Transverse colon (tissue), 4 donors: ENCODE data around the gene TRIP11. TPM values are rescaled to one million over a fixed set of nuclear protein-coding genes. Genes with fewer than 3 reads are reported as not detected.

Source experiments
- DNase-seq: peaks from one replicate; pipeline ENCODE4 v3.0.0-alpha.2; 2019
- H3K27ac ChIP-seq, 4 donors: fragments of 200-600 bp; sonication (generic); 2 replicates each; pipeline ENCODE4 v1.5.1; 2016 to 2018; ENCODE audit warnings: inconsistent platforms in 4 of 4
- H3K27me3 ChIP-seq: fragments of 200-600 bp; sonication (generic); 2 replicates; pipeline ENCODE4 v1.5.1; 2017; ENCODE audit warnings: inconsistent platforms
- H3K36me3 ChIP-seq, 4 donors: fragments of 200-600 bp; sonication (generic); 2 replicates each; pipeline ENCODE4 v1.5.1; 2017 to 2019; ENCODE audit warnings: inconsistent platforms in 4 of 4
- H3K4me1 ChIP-seq, 4 donors: fragments of 200-600 bp; sonication (generic); 2 replicates each; pipeline ENCODE4 v1.5.1; 2017 to 2020; ENCODE audit warnings: inconsistent platforms in 4 of 4
- H3K4me3 ChIP-seq, 4 donors: fragments of 200-600 bp; sonication (generic); 1 replicate in 1 of 4; 2 replicates in 3 of 4; pipeline versions ENCODE4 v1.5.1 to v1.6.1; 2017 to 2019; ENCODE audit warnings: inconsistent platforms in 4 of 4
- H3K9me3 ChIP-seq, 2 donors: fragments of 200-600 bp; sonication (generic); 2 replicates each; pipeline ENCODE4 v1.5.1; 2017 to 2019; ENCODE audit warnings: inconsistent platforms in 2 of 2
- EP300 ChIP-seq: sonication (generic); formaldehyde crosslinking; IDR thresholded peaks from one replicate; pipeline ENCODE4 v1.6.1; 2017; ENCODE audit warnings: antibody characterized with exemption, low read depth
- POLR2A ChIP-seq: fragments of 450-650 bp; IDR thresholded peaks from one replicate; pipeline ENCODE4 v1.6.1; 2016; ENCODE audit warnings: antibody characterized with exemption, mild to moderate bottlenecking, moderate library complexity
- POLR2AphosphoS5 ChIP-seq, 3 donors: sonication (generic); formaldehyde crosslinking; IDR thresholded peaks; one replicate each; pipeline ENCODE4 v1.6.1; 2016; ENCODE audit warnings: antibody characterized with exemption in 3 of 3
- WGBS, 2 donors: methylation state at CpG; one replicate each; pipeline ENCODE4 v1.1.5; 2018; ENCODE audit warnings: low coverage in 1 of 2; 5-methylcytosine and 5-hydroxymethylcytosine counted together
- in situ Hi-C, 4 donors: fragments of 200-750 bp; cut with MboI; loops; one replicate each; pipeline versions ENCODE4 v1.15.0 to v1.15.1; 2017; ENCODE audit warnings: low sequenced_read_pairs in 3 of 4, low pct_ligation_motif_present in 1 of 4, low pct_unique_long_range_greater_than_20kb in 1 of 4
- intact Hi-C: fragments of 100-400 bp; cut with DNase I; formaldehyde crosslinking; loops from one replicate; pipeline ENCODE4 v1.15.1; 2023; ENCODE audit warnings: low total_unique reads
- total RNA-seq, 4 donors: library from RNA; depleted of rRNA; stranded (reverse); fragments of >200 nt; gene quantifications; one replicate each; pipeline ENCODE4 v1.1.0, GENCODE V29; 2016
- TF ChIP-seq, protein P1 (sequence below), 5 experiments: fragments of 200-600 bp in 3 of 5; fragments of 450-650 bp in 2 of 5; sonication (generic) in 3 of 5; IDR thresholded peaks; 1 replicate in 2 of 5; 2 replicates in 3 of 5; pipeline ENCODE4 v1.5.1; 2016 to 2017; ENCODE audit warnings: antibody characterized with exemption in 5 of 5, inconsistent platforms in 3 of 5, mild to moderate bottlenecking in 2 of 5, moderate library complexity in 1 of 5

The TRIP11 gene
- total RNA-seq, 4 donors from 2014 or later = 14.2 to 45.6 (median 34.1) TPM

DNA sequence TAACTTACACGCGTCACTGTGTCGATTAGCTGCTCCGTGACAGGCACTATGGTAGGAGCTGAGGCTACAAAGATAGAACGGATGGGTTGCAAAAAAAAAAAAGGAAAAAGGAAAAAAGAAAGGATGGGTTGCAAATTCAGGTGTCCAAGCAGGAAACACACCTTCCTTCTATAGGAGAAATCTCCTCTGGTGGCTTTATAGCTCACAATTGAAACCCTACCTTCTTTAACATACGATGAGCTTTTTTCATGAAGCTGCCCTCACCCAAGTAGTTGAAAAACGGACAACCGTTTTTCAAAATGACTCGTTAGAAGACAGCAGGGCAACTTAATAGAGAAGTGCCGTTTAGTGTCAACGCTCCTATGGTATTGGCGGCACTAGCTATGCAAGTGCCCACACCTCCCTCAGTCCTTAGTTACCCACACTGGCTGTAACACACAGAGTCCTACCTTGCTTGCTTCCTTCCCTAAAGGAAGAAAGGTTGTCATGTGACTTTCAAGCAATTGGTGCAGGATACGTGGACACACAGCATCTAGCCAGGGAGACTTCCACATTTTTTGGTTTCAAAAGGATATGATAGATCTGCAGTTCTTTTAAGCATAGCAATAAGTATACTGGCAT, 682 bp upstream of the TRIP11 start:
- peak overlapping the region; percentile 67 to 93 (median 86) for H3K4me3 ChIP-seq
- intact Hi-C loops = no loop called here
- WGBS, 2 donors = 0% methylated on average over 9 to 13 of the region's 13 CpGs
- peaks cover 9 to 45% (median 28%) of the 10 kb centered on the region in 4 donors for H3K4me1 ChIP-seq
- no peaks in the 10 kb centered on the region for H3K9me3 ChIP-seq
- in situ Hi-C loops = no loop called here
- TF ChIP-seq POLR2A (no peak), POLR2AphosphoS5 (IDR thresholded peaks at IDR 0.05) (peak; percentile 42 to 62 (median 45))
- peak; percentile 37 for DNase-seq
- H3K27ac ChIP-seq = peak overlapping the region; percentile 94 to 98 (median 97)
- no peaks in the 10 kb centered on the region for H3K27me3 ChIP-seq
- no peaks in the 10 kb centered on the region for H3K36me3 ChIP-seq

DNA sequence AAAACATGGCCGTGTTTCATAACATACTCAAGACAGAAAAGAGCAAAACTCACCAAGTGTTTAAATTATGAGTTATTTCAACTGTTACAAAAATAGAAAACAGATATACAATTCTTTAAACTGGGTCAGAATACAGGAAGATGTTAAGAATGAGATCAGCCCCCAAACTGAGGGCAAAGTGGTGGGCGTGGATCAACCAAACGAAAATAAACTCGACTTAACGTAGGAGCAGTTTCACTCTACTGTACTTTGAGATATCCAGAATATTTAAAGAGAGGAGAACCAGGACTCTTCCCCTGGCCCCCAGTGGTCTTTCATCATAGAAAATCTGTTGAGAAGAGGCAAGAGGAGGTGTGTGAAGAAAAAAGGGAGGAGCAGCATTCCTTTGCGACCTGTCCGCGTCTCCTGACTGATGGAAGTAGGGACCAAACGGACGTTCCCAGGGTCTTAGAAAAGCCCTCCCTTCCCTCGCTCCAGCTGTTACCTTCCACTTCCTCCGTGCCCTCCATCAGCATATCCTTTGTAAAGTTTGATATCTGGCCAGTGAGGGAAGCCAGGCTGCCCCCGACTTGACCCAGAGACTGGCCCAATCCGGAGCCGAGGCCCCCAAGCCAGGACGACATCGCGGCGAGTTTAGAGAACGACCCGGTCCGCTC, 668 bp downstream of the TRIP11 start:
- Histone ChIP-seq H3K27me3 (no peaks in the 10 kb centered on the region), H3K9me3 (no peaks in the 10 kb centered on the region), H3K27ac (peak overlapping the region; percentile 94 to 98 (median 97)), H3K36me3 (no peaks in the 10 kb centered on the region), H3K4me3 (peak overlapping the region; percentile 67 to 93 (median 86)), H3K4me1 (peaks cover 9 to 55% (median 36%) of the 10 kb centered on the region in 4 donors)
- DNase-seq = peak; percentile 26
- in situ Hi-C loops (no loop called here), intact Hi-C loops (no loop called here)
- TF ChIP-seq EP300 = no peak
- 0 to 1% methylated on average over 5 to 22 of the region's 22 CpGs for WGBS, 2 donors

DNA sequence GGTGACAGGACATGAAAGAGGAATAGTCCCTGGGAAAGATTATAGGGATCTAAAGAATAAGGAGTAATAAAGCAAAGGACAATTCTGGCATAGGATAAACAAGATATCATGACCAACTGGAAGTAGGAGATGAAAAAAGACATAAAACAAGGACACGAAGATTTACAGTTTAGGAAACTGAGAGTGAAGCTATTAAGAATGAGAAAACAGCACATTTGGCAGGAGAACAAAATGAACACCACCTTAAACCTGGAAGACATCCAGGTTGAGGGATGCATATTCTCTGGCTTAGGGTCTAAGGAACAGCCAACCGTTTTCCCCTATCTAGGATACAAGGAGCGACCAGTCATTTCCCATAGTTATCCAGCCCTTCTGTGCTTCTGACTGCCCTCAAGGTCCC, 1.9 kb downstream of the TRIP11 start:
- no peak overlapping the region for H3K27ac ChIP-seq
- peak overlapping the region in 1 of 4 donors; percentile 93 for H3K4me3 ChIP-seq
- TF ChIP-seq POLR2AphosphoS5 (IDR thresholded peaks at IDR 0.05) (no peak), EP300 (no peak), POLR2A (no peak)
- TF ChIP-seq, protein P1, sequence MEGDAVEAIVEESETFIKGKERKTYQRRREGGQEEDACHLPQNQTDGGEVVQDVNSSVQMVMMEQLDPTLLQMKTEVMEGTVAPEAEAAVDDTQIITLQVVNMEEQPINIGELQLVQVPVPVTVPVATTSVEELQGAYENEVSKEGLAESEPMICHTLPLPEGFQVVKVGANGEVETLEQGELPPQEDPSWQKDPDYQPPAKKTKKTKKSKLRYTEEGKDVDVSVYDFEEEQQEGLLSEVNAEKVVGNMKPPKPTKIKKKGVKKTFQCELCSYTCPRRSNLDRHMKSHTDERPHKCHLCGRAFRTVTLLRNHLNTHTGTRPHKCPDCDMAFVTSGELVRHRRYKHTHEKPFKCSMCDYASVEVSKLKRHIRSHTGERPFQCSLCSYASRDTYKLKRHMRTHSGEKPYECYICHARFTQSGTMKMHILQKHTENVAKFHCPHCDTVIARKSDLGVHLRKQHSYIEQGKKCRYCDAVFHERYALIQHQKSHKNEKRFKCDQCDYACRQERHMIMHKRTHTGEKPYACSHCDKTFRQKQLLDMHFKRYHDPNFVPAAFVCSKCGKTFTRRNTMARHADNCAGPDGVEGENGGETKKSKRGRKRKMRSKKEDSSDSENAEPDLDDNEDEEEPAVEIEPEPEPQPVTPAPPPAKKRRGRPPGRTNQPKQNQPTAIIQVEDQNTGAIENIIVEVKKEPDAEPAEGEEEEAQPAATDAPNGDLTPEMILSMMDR (IDR thresholded peaks at IDR 0.05) = no peak
- no peaks in the 10 kb centered on the region for H3K9me3 ChIP-seq
- 37 to 43% methylated on average over 1 to 3 of the region's 3 CpGs for WGBS, 2 donors
- peaks cover 0 to 5% (median under 1%) of the 10 kb centered on the region in 4 donors for H3K36me3 ChIP-seq
- no peaks in the 10 kb centered on the region for H3K27me3 ChIP-seq
- H3K4me1 ChIP-seq = peaks cover 9 to 55% (median 36%) of the 10 kb centered on the region in 4 donors
- intact Hi-C loops (no loop called here), in situ Hi-C loops (no loop called here)
- DNase-seq = no peak

DNA sequence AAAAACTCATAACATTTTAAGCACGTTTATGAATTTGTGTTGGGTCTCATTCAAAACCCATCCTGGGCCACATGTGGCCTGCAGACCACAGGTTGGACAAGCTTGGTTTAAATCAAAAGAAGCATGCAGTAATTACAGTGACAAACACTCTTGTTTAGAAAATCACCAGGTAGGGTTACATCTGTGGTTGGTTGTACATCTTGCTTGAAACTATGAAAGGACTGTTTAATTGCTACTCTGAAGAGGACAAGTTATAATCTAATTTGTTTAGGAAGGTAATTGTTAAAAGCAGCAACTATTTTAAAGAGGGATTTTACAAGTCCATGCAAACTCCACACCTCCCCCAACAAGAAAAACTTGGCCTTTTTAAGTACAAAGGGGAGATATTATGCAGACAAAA, 4.0 kb downstream of the TRIP11 start:
- Histone ChIP-seq H3K27ac (no peak overlapping the region), H3K4me1 (peaks cover 9 to 48% (median 32%) of the 10 kb centered on the region in 4 donors), H3K9me3 (no peaks in the 10 kb centered on the region), H3K4me3 (no peak overlapping the region), H3K36me3 (peaks cover 0 to 26% (median 11%) of the 10 kb centered on the region in 4 donors), H3K27me3 (no peaks in the 10 kb centered on the region)
- in situ Hi-C loops (no loop called here), intact Hi-C loops (no loop called here)
- WGBS, 2 donors = 44% methylated on average over 1 of the region's 1 CpG; no CpG with 5 or more reads in 1 of the 2 donors
- TF ChIP-seq POLR2A = no peak
- TF ChIP-seq, protein P1 (IDR thresholded peaks at IDR 0.05) = no peak
- TF ChIP-seq EP300 = no peak
- no peak for TF ChIP-seq POLR2AphosphoS5 (IDR thresholded peaks at IDR 0.05)
- no peak for DNase-seq

DNA sequence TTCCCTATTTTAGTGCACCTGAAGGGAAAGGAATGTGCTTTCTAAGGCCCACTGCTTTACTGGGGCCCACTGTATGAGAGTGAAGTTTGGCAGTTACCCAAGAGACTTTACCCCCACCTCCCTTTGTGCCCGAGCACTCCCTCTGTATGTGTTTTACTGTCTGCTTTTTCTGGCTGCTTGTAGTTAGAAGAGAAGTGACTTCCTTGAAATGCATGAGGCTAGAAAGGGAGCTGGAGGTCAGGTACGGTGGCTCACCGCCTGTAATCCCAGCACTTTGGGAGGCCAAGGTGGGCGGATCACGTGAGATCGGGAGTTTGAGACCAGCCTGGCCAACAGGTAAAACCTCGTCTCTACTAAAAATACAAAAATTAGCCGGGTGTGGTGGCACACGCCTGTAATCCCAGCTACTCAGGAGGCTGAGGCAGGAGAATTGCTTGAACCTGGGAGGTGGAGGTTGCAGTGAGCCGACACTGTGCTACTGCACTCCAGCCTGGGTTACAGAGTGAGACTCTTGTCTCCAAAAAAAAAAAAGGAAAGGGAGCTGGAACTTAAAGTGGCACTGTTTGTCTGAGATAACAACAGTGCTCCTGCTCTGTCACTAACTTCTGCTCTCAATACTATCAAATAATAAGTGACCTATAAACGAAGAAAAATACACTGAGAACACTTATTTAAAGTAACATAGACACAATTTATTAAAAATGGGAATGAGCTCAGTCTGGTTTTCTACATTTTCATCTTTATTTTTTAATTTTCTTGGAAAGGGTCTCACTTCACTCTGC, 5.8 kb downstream of the TRIP11 start:
- Histone ChIP-seq H3K9me3 (no peaks in the 10 kb centered on the region), H3K27ac (no peak overlapping the region), H3K4me3 (no peak overlapping the region), H3K27me3 (no peaks in the 10 kb centered on the region), H3K36me3 (peaks cover 0 to 35% (median 15%) of the 10 kb centered on the region in 4 donors), H3K4me1 (peaks cover 9 to 44% (median 28%) of the 10 kb centered on the region in 4 donors)
- 83% methylated on average over 10 to 11 of the region's 11 CpGs for WGBS, 2 donors
- in situ Hi-C loops (no loop called here), intact Hi-C loops (no loop called here)
- no peak for DNase-seq
- TF ChIP-seq POLR2A (no peak), POLR2AphosphoS5 (IDR thresholded peaks at IDR 0.05) (no peak), EP300 (no peak)
- TF ChIP-seq, protein P1 (IDR thresholded peaks at IDR 0.05) = no peak
